Measurements from ENCODE around the gene STIM2. TPM values are rescaled to one million over a fixed set of nuclear protein-coding genes. Genes with fewer than 3 reads are reported as not detected.

STIM2 gene
- total RNA-seq, 1 donor from 2014 or later: 18.4 TPM

- Histone ChIP-seq H3K27ac (ENCODE audit: low read depth, low read length) (no peak overlapping the region), H3K79me2 (ENCODE audit: insufficient read depth, low read length) (no peaks in the 10 kb centered on the region), H3K9ac (ENCODE audit: low read length) (no peak overlapping the region), H3K27me3 (ENCODE audit: insufficient read depth, low read length) (peaks cover 2% of the 10 kb centered on the region), H3K9me3 (ENCODE audit: insufficient read depth, low read depth, low read length) (peaks cover 2% of the 10 kb centered on the region), H3K4me3 (ENCODE audit: insufficient read depth, low read depth, low read length) (no peak overlapping the region), H3K4me1 (ENCODE audit: insufficient read depth, low read length) (no peaks in the 10 kb centered on the region), H3K4me2 (ENCODE audit: low read length) (no peak overlapping the region), H4K20me1 (ENCODE audit: insufficient read depth, low read length) (no peaks in the 10 kb centered on the region), H2AFZ (ENCODE audit: low read depth, low read length) (no peak overlapping the region), H3K36me3 (ENCODE audit: insufficient read depth, low read length) (no peaks in the 10 kb centered on the region)
- H3K36me3 Mint-ChIP-seq (ENCODE audit: low read depth, unreplicated experiment): no peaks in the 10 kb centered on the region
- H3K4me3 Mint-ChIP-seq (ENCODE audit: unreplicated experiment): no peak overlapping the region
- H3K27me3 Mint-ChIP-seq (ENCODE audit: low read depth, unreplicated experiment): peaks cover 6% of the 10 kb centered on the region
- no peak overlapping the region for H3K27ac Mint-ChIP-seq (ENCODE audit: unreplicated experiment)
- no peak for TF ChIP-seq EZH2 (IDR thresholded peaks at IDR 0.05; ENCODE audit: insufficient read depth, low read length)
- TF ChIP-seq, protein P1, sequence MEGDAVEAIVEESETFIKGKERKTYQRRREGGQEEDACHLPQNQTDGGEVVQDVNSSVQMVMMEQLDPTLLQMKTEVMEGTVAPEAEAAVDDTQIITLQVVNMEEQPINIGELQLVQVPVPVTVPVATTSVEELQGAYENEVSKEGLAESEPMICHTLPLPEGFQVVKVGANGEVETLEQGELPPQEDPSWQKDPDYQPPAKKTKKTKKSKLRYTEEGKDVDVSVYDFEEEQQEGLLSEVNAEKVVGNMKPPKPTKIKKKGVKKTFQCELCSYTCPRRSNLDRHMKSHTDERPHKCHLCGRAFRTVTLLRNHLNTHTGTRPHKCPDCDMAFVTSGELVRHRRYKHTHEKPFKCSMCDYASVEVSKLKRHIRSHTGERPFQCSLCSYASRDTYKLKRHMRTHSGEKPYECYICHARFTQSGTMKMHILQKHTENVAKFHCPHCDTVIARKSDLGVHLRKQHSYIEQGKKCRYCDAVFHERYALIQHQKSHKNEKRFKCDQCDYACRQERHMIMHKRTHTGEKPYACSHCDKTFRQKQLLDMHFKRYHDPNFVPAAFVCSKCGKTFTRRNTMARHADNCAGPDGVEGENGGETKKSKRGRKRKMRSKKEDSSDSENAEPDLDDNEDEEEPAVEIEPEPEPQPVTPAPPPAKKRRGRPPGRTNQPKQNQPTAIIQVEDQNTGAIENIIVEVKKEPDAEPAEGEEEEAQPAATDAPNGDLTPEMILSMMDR (IDR thresholded peaks at IDR 0.05; ENCODE audit: insufficient read depth, low read depth, low read length): no peak
- no peaks in the 10 kb centered on the region for H3K9me3 Mint-ChIP-seq (ENCODE audit: unreplicated experiment)
- no peak for DNase-seq (ENCODE audit: low read depth)
- H3K4me1 Mint-ChIP-seq (ENCODE audit: low read depth, unreplicated experiment): peaks cover 8% of the 10 kb centered on the region
- FAIRE-seq: no peak
Measured at GRCh38 chr4:27058819-27059406, 198.3 kb downstream of the STIM2 start.

GRCh38 chr4:27059446-27059845 lies 198.8 kb downstream of the STIM2 start:
- Histone ChIP-seq H2AFZ (ENCODE audit: low read depth, low read length) (no peak overlapping the region), H3K27ac (ENCODE audit: low read depth, low read length) (no peak overlapping the region), H3K36me3 (ENCODE audit: insufficient read depth, low read length) (no peaks in the 10 kb centered on the region), H3K4me1 (ENCODE audit: insufficient read depth, low read length) (no peaks in the 10 kb centered on the region), H3K4me3 (ENCODE audit: insufficient read depth, low read depth, low read length) (no peak overlapping the region), H3K79me2 (ENCODE audit: insufficient read depth, low read length) (no peaks in the 10 kb centered on the region), H3K27me3 (ENCODE audit: insufficient read depth, low read length) (peaks cover 2% of the 10 kb centered on the region), H3K9ac (ENCODE audit: low read length) (no peak overlapping the region), H4K20me1 (ENCODE audit: insufficient read depth, low read length) (no peaks in the 10 kb centered on the region), H3K9me3 (ENCODE audit: insufficient read depth, low read depth, low read length) (peaks cover 2% of the 10 kb centered on the region), H3K4me2 (ENCODE audit: low read length) (no peak overlapping the region)
- no peak for TF ChIP-seq EZH2 (IDR thresholded peaks at IDR 0.05; ENCODE audit: insufficient read depth, low read length)
- TF ChIP-seq, protein P1 (IDR thresholded peaks at IDR 0.05; ENCODE audit: insufficient read depth, low read depth, low read length): no peak
- Mint-ChIP-seq H3K4me3 (ENCODE audit: unreplicated experiment) (no peak overlapping the region), H3K4me1 (ENCODE audit: low read depth, unreplicated experiment) (peaks cover 7% of the 10 kb centered on the region), H3K27me3 (ENCODE audit: low read depth, unreplicated experiment) (peaks cover 6% of the 10 kb centered on the region), H3K9me3 (ENCODE audit: unreplicated experiment) (no peaks in the 10 kb centered on the region), H3K27ac (ENCODE audit: unreplicated experiment) (no peak overlapping the region), H3K36me3 (ENCODE audit: low read depth, unreplicated experiment) (no peaks in the 10 kb centered on the region)
- DNase-seq (ENCODE audit: low read depth): no peak
- FAIRE-seq: no peak

- Histone ChIP-seq H3K36me3 (ENCODE audit: insufficient read depth, low read length) (no peaks in the 10 kb centered on the region), H3K4me2 (ENCODE audit: low read length) (no peak overlapping the region), H3K9me3 (ENCODE audit: insufficient read depth, low read depth, low read length) (peaks cover 2% of the 10 kb centered on the region), H3K9ac (ENCODE audit: low read length) (no peak overlapping the region), H4K20me1 (ENCODE audit: insufficient read depth, low read length) (no peaks in the 10 kb centered on the region), H3K4me1 (ENCODE audit: insufficient read depth, low read length) (no peaks in the 10 kb centered on the region), H2AFZ (ENCODE audit: low read depth, low read length) (no peak overlapping the region), H3K4me3 (ENCODE audit: insufficient read depth, low read depth, low read length) (no peak overlapping the region), H3K27me3 (ENCODE audit: insufficient read depth, low read length) (no peaks in the 10 kb centered on the region), H3K27ac (ENCODE audit: low read depth, low read length) (no peak overlapping the region), H3K79me2 (ENCODE audit: insufficient read depth, low read length) (no peaks in the 10 kb centered on the region)
- Mint-ChIP-seq H3K36me3 (ENCODE audit: low read depth, unreplicated experiment) (no peaks in the 10 kb centered on the region), H3K27ac (ENCODE audit: unreplicated experiment) (no peak overlapping the region), H3K9me3 (ENCODE audit: unreplicated experiment) (no peaks in the 10 kb centered on the region), H3K4me1 (ENCODE audit: low read depth, unreplicated experiment) (peaks cover 5% of the 10 kb centered on the region), H3K4me3 (ENCODE audit: unreplicated experiment) (no peak overlapping the region), H3K27me3 (ENCODE audit: low read depth, unreplicated experiment) (peaks cover 8% of the 10 kb centered on the region)
- DNase-seq (ENCODE audit: low read depth) (no peak), FAIRE-seq (no peak)
- no peak for TF ChIP-seq EZH2 (IDR thresholded peaks at IDR 0.05; ENCODE audit: insufficient read depth, low read length)
- TF ChIP-seq, protein P1 (IDR thresholded peaks at IDR 0.05; ENCODE audit: insufficient read depth, low read depth, low read length): no peak
Measured at GRCh38 chr4:27062256-27062655, 201.6 kb downstream of the STIM2 start.

Measured in astrocyte (in vitro differentiated cells and primary cell).